HepG2 (cell line): ENCODE measurements around the gene PTPN18. TPM values are rescaled to one million over a fixed set of nuclear protein-coding genes. Genes with fewer than 3 reads are reported as not detected.

Experiments used
- DNMT3B ChIP-seq: conservative IDR thresholded peaks from 2 replicates; pipeline ENCODE4 v1.6.1; 2016; ENCODE audit warnings: missing biosample characterization, control low read depth
- EHMT2 ChIP-seq: fragments of 200-600 bp; sonication (generic); IDR thresholded peaks from 2 replicates; pipeline ENCODE4 v1.7.0; 2017; ENCODE audit warnings: antibody characterized with exemption, low read depth, low read length, borderline replicate concordance
- HCFC1 ChIP-seq: fragments of 150-350 bp; IDR thresholded peaks from 2 replicates; pipeline ENCODE4 v1.6.1; 2014; ENCODE audit warnings: low read depth, low read length
- KDM4B ChIP-seq: sonication (generic); formaldehyde crosslinking; IDR thresholded peaks from 2 replicates; pipeline ENCODE4 v1.4.0; 2020; ENCODE audit warnings: missing genetic modification reagents
- MAF1 ChIP-seq: sonication (generic); formaldehyde crosslinking; IDR thresholded peaks from 2 replicates; pipeline ENCODE4 v1.5.0; 2020; ENCODE audit warnings: missing genetic modification reagents, borderline replicate concordance
- MEF2D ChIP-seq: sonication (generic); formaldehyde crosslinking; IDR thresholded peaks from 2 replicates; pipeline ENCODE4 v1.5.1; 2020; ENCODE audit warnings: mild to moderate bottlenecking, missing genetic modification reagents
- NKX3-1 ChIP-seq: sonication (generic); formaldehyde crosslinking; IDR thresholded peaks from 2 replicates; pipeline ENCODE4 v1.5.0; 2020; ENCODE audit warnings: missing genetic modification reagents
- SCMH1 ChIP-seq: sonication (generic); formaldehyde crosslinking; IDR thresholded peaks from 2 replicates; pipeline ENCODE4 v1.9.0; 2021; ENCODE audit warnings: missing genetic modification reagents, mild to moderate bottlenecking, borderline replicate concordance
- TP53 ChIP-seq: sonication (generic); formaldehyde crosslinking; conservative IDR thresholded peaks from 2 replicates; pipeline ENCODE4 v1.4.0; 2020; ENCODE audit warnings: missing genetic modification reagents
- ZFP36L2 ChIP-seq: sonication (generic); formaldehyde crosslinking; IDR thresholded peaks from 2 replicates; pipeline ENCODE4 v1.4.0; 2020; ENCODE audit warnings: missing genetic modification reagents
- ZNF101 ChIP-seq: sonication (generic); formaldehyde crosslinking; IDR thresholded peaks from 2 replicates; pipeline ENCODE4 v1.4.0; 2020; ENCODE audit warnings: mild to moderate bottlenecking, low read depth, missing genetic modification reagents, borderline replicate concordance
- ZNF234 ChIP-seq: sonication (generic); formaldehyde crosslinking; conservative IDR thresholded peaks from 2 replicates; pipeline ENCODE4 v1.5.1; 2020; ENCODE audit warnings: mild to moderate bottlenecking, missing genetic modification reagents
- ZNF383 ChIP-seq: sonication (generic); formaldehyde crosslinking; IDR thresholded peaks from 2 replicates; pipeline ENCODE4 v1.4.0; 2020; ENCODE audit warnings: missing genetic modification reagents, mild to moderate bottlenecking, borderline replicate concordance
- ZNF432 ChIP-seq: sonication (generic); formaldehyde crosslinking; IDR thresholded peaks from 2 replicates; pipeline ENCODE4 v1.5.0; 2020; ENCODE audit warnings: missing genetic modification reagents, mild to moderate bottlenecking, borderline replicate concordance
- ZNF678 ChIP-seq: sonication (generic); formaldehyde crosslinking; IDR thresholded peaks from 2 replicates; pipeline ENCODE4 v1.4.0; 2020; ENCODE audit warnings: mild to moderate bottlenecking, missing genetic modification reagents
- ZNF75D ChIP-seq: sonication (generic); formaldehyde crosslinking; IDR thresholded peaks from 2 replicates; pipeline ENCODE4 v1.8.1; 2023; ENCODE audit warnings: missing genetic modification reagents, mild to moderate bottlenecking, borderline replicate concordance
- polyA plus RNA-seq, 8 experiments: library from polyadenylated mRNA; depleted of rRNA in 3 of 8; stranded (reverse) in 7 of 8; unstranded in 1 of 8; fragments of >200 nt; fragmentation: Illumina TruSeq in 4 of 8; extraction: Trizol in 4 of 8; gene quantifications; 2 replicates each; pipeline versions ENCODE4 v1.2.1 to v1.2.3, GENCODE V29; 2011 to 2016; ENCODE audit warnings: low read depth in 4 of 8, missing spikeins in 1 of 8, mixed read lengths in 1 of 8; ENCODE audit not compliant: insufficient read depth in 1 of 8
- total RNA-seq, 5 experiments: library from RNA; depleted of rRNA; stranded (reverse); fragments of >200 nt; fragmentation: Illumina TruSeq; extraction: Trizol; gene quantifications; 2 replicates each; pipeline ENCODE4 v1.2.3, GENCODE V29; 2016; ENCODE audit warnings: low read depth in 1 of 5
- TF ChIP-seq, protein P1 (sequence below): fragments of 450-650 bp; IDR thresholded peaks from 2 replicates; pipeline ENCODE4 v1.6.1; 2017; ENCODE audit warnings: mild to moderate bottlenecking
- TF ChIP-seq, protein P2 (sequence below): sonication (generic); formaldehyde crosslinking; IDR thresholded peaks from 2 replicates; pipeline ENCODE4 v1.8.1; 2023; ENCODE audit warnings: mild to moderate bottlenecking, missing genetic modification reagents
- TF ChIP-seq, protein P3 (sequence below): sonication (generic); formaldehyde crosslinking; conservative IDR thresholded peaks from 2 replicates; pipeline ENCODE4 v1.8.0; 2022; ENCODE audit warnings: mild to moderate bottlenecking, moderate library complexity, missing genetic modification reagents
- TF ChIP-seq, protein P4 (sequence below): sonication (generic); formaldehyde crosslinking; IDR thresholded peaks from 2 replicates; pipeline ENCODE4 v1.9.0; 2021; ENCODE audit warnings: missing genetic modification reagents, mild to moderate bottlenecking, borderline replicate concordance
- TF ChIP-seq, protein P5 (sequence below): sonication (generic); formaldehyde crosslinking; IDR thresholded peaks from 2 replicates; pipeline ENCODE4 v1.8.0; 2022; ENCODE audit warnings: missing genetic modification reagents, low read depth, mild to moderate bottlenecking, borderline replicate concordance
- TF ChIP-seq, protein P6 (sequence below): sonication (generic); formaldehyde crosslinking; IDR thresholded peaks from 2 replicates; pipeline ENCODE4 v1.5.1; 2020; ENCODE audit warnings: mild to moderate bottlenecking, missing genetic modification reagents, borderline replicate concordance

The PTPN18 gene
- total and polyA plus RNA-seq, 2 of the 13 experiments (the other 11 are each of a cell fraction or from before 2014, with no cell fraction given) = 14.8 to 39.6 TPM

DNA sequence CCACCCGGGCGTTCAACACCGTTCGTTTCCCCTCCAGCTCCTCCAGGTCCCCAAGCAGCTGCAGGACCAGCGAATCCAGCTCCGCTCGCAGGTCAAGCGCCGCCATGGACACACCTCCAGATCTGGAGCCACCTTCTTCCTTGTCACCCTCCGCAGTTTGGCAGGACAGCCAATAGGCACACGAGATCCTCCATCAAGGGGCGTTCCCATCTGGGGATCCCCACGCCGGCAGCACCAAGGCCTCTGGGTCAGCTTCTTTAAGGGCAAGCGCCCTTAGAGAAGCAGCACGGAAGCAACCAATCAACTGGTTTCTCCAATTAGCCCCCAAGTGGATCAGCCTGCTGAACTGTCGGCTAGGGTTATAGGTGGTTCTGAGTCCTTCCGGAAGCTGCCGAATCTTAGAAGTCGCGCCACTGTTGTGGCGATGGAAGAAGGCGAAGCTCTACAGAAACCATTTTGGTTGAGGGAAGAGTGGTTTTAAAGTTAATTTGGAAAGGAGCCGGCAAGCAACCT lies 13.8 kb upstream of the PTPN18 start (continued):
- TF ChIP-seq ZNF234 = no peak
- TF ChIP-seq, protein P1, sequence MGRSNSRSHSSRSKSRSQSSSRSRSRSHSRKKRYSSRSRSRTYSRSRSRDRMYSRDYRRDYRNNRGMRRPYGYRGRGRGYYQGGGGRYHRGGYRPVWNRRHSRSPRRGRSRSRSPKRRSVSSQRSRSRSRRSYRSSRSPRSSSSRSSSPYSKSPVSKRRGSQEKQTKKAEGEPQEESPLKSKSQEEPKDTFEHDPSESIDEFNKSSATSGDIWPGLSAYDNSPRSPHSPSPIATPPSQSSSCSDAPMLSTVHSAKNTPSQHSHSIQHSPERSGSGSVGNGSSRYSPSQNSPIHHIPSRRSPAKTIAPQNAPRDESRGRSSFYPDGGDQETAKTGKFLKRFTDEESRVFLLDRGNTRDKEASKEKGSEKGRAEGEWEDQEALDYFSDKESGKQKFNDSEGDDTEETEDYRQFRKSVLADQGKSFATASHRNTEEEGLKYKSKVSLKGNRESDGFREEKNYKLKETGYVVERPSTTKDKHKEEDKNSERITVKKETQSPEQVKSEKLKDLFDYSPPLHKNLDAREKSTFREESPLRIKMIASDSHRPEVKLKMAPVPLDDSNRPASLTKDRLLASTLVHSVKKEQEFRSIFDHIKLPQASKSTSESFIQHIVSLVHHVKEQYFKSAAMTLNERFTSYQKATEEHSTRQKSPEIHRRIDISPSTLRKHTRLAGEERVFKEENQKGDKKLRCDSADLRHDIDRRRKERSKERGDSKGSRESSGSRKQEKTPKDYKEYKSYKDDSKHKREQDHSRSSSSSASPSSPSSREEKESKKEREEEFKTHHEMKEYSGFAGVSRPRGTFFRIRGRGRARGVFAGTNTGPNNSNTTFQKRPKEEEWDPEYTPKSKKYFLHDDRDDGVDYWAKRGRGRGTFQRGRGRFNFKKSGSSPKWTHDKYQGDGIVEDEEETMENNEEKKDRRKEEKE = no peak
- TF ChIP-seq ZNF75D (CRISPR knock-in tag) = no peak
- no peak for TF ChIP-seq EHMT2
- TF ChIP-seq ZNF383 (CRISPR knock-in tag) = no peak
- TF ChIP-seq NKX3-1 (CRISPR knock-in tag) = peak; percentile 60; the same call in 1 of the 2 replicates
- TF ChIP-seq HCFC1 = no peak; the same call in 1 of the 2 replicates
- no peak for TF ChIP-seq ZNF678
- no peak for TF ChIP-seq MAF1 (CRISPR knock-in tag)
- no peak; the same call in 1 of the 2 replicates for TF ChIP-seq KDM4B (CRISPR knock-in tag)
- 0 out of 2 replicates have a peak, but pooled peaks have one; percentile 52 for TF ChIP-seq ZNF101
- no peak for TF ChIP-seq ZNF432 (CRISPR knock-in tag)
- TF ChIP-seq SCMH1 (CRISPR knock-in tag) = no peak
- TF ChIP-seq, protein P2, sequence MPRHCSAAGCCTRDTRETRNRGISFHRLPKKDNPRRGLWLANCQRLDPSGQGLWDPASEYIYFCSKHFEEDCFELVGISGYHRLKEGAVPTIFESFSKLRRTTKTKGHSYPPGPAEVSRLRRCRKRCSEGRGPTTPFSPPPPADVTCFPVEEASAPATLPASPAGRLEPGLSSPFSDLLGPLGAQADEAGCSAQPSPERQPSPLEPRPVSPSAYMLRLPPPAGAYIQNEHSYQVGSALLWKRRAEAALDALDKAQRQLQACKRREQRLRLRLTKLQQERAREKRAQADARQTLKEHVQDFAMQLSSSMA = no peak
- no peak for TF ChIP-seq TP53 (CRISPR knock-in tag)
- TF ChIP-seq, protein P3, sequence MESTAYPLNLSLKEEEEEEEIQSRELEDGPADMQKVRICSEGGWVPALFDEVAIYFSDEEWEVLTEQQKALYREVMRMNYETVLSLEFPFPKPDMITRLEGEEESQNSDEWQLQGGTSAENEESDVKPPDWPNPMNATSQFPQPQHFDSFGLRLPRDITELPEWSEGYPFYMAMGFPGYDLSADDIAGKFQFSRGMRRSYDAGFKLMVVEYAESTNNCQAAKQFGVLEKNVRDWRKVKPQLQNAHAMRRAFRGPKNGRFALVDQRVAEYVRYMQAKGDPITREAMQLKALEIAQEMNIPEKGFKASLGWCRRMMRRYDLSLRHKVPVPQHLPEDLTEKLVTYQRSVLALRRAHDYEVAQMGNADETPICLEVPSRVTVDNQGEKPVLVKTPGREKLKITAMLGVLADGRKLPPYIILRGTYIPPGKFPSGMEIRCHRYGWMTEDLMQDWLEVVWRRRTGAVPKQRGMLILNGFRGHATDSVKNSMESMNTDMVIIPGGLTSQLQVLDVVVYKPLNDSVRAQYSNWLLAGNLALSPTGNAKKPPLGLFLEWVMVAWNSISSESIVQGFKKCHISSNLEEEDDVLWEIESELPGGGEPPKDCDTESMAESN (CRISPR knock-in tag) = peak; percentile 61
- TF ChIP-seq, protein P4, sequence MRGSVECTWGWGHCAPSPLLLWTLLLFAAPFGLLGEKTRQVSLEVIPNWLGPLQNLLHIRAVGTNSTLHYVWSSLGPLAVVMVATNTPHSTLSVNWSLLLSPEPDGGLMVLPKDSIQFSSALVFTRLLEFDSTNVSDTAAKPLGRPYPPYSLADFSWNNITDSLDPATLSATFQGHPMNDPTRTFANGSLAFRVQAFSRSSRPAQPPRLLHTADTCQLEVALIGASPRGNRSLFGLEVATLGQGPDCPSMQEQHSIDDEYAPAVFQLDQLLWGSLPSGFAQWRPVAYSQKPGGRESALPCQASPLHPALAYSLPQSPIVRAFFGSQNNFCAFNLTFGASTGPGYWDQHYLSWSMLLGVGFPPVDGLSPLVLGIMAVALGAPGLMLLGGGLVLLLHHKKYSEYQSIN (CRISPR knock-in tag) = no peak
- TF ChIP-seq, protein P5, sequence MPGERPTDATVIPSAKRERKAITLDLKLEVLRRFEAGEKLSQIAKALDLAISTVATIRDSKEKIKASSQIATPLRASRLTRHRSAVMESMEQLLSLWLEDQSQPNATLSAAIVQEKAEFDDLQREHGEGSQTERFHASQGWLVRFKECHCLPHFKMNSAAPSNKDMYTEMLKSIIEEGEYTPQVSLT (CRISPR knock-in tag) = no peak
- TF ChIP-seq, protein P6, sequence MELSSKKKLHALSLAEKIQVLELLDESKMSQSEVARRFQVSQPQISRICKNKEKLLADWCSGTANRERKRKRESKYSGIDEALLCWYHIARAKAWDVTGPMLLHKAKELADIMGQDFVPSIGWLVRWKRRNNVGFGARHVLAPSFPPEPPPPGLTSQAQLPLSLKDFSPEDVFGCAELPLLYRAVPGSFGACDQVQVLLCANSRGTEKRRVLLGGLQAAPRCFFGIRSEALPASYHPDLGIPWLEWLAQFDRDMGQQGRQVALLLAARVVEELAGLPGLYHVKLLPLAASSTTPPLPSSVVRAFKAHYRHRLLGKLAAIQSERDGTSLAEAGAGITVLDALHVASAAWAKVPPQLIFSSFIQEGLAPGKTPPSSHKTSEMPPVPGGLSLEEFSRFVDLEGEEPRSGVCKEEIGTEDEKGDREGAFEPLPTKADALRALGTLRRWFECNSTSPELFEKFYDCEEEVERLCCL (CRISPR knock-in tag) = no peak
- TF ChIP-seq MEF2D (CRISPR knock-in tag) = no peak
- TF ChIP-seq DNMT3B = 0 out of 2 replicates have a peak, but pooled peaks have one; percentile 5
- 0 out of 2 replicates have a peak, but pooled peaks have one; percentile 30 for TF ChIP-seq ZFP36L2
